Neural cell (in vitro differentiated cells): Measurements from ENCODE around the gene TMEM200C.

Source experiments
- CTCF ChIP-seq: fragments of 450-650 bp; IDR thresholded peaks from 2 replicates; pipeline ENCODE4 v1.5.1; 2014; ENCODE audit warnings: antibody characterized with exemption, mild to moderate bottlenecking, moderate library complexity; ENCODE audit not compliant: poor library complexity, severe bottlenecking
- EZH2 ChIP-seq: fragments of 200-600, 300-800 bp; shearing (Covaris generic), sonication (generic); IDR thresholded peaks from 2 replicates; pipeline ENCODE4 v1.6.1; 2014; ENCODE audit warnings: antibody characterized with exemption, low read length, borderline replicate concordance, mild to moderate bottlenecking; ENCODE audit not compliant: insufficient read depth, poor library complexity, severe bottlenecking
- MXI1 ChIP-seq: fragments of 450-650 bp; conservative IDR thresholded peaks from 2 replicates; pipeline ENCODE4 v1.6.1; 2014; ENCODE audit warnings: antibody characterized with exemption, mild to moderate bottlenecking; ENCODE audit not compliant: poor library complexity, severe bottlenecking
- POLR2AphosphoS5 ChIP-seq: IDR thresholded peaks from 2 replicates; pipeline ENCODE4 v1.6.1; 2012
- RAD21 ChIP-seq: fragments of 450-650 bp; conservative IDR thresholded peaks from 2 replicates; pipeline ENCODE4 v1.6.1; 2014; ENCODE audit warnings: antibody characterized with exemption, mild to moderate bottlenecking, moderate library complexity
- REST ChIP-seq: IDR thresholded peaks from 2 replicates; pipeline ENCODE4 v1.6.1; 2012; ENCODE audit warnings: borderline replicate concordance
- SMC3 ChIP-seq: fragments of 450-650 bp; conservative IDR thresholded peaks from 2 replicates; pipeline ENCODE4 v1.6.1; 2014; ENCODE audit warnings: antibody characterized with exemption, mild to moderate bottlenecking, moderate library complexity; ENCODE audit not compliant: poor library complexity
- TAF1 ChIP-seq: IDR thresholded peaks from 2 replicates; pipeline ENCODE4 v1.6.1; 2012; ENCODE audit warnings: low read depth

- no peak for TF ChIP-seq CTCF
- no peak for TF ChIP-seq MXI1
- TF ChIP-seq EZH2, result no peak
- no peak for TF ChIP-seq POLR2AphosphoS5
- TF ChIP-seq RAD21, result no peak
- no peak for TF ChIP-seq TAF1
- no peak for TF ChIP-seq REST
- no peak for TF ChIP-seq SMC3
Observed at GRCh38 chr18:5865521-5865920, 29.8 kb downstream of the TMEM200C start.
